ENCODE measurements around the gene EIF2S1. TPM values are rescaled to one million over a fixed set of nuclear protein-coding genes. Genes with fewer than 3 reads are reported as not detected.
A peak's percentile ranks its signal among the peaks of the same experiment; 100 is the strongest.

Gene EIF2S1
- total and polyA plus RNA-seq, 12 donors: 15.7 to 260 (median 74.0) TPM

- Histone ChIP-seq H3K9me3 (replicated peaks in 1 of 3) (no peaks in the 10 kb centered on the region), H3K4me1 (replicated peaks in 1 of 2) (peaks cover 0 to 7% of the 10 kb centered on the region in 2 donors), H3K27ac (peak overlapping the region in 2 of 5 donors; percentile 13 to 46), H3K27me3 (no peaks in the 10 kb centered on the region), H3K36me3 (replicated peaks in 1 of 2) (peaks cover 0 to 33% of the 10 kb centered on the region in 2 donors), H3K4me3 (no peak overlapping the region)
- intact Hi-C loops (cut with DNase I): no loop called here
- TF ChIP-seq POLR2A (IDR thresholded peaks at IDR 0.05): no peak
- no peak for TF ChIP-seq CTCF (IDR thresholded peaks at IDR 0.05)
- WGBS, 4 donors: 40 to 63% (median 44%) methylated on average over 2 of the region's 2 CpGs
- DNase-seq: no peak
Observed at GRCh38 chr14:67387195-67387594, 27.1 kb downstream of the EIF2S1 start.

GRCh38 chr14:67389275-67389674, 29.1 kb downstream of the EIF2S1 start:
- H3K27me3 ChIP-seq: no peaks in the 10 kb centered on the region
- peaks cover 0 to 7% of the 10 kb centered on the region in 2 donors for H3K4me1 ChIP-seq (replicated peaks in 1 of 2)
- no peak overlapping the region for H3K27ac ChIP-seq
- no peak overlapping the region for H3K4me3 ChIP-seq
- no peaks in the 10 kb centered on the region for H3K9me3 ChIP-seq (replicated peaks in 1 of 3)
- TF ChIP-seq POLR2A (IDR thresholded peaks at IDR 0.05) (no peak), CTCF (IDR thresholded peaks at IDR 0.05) (no peak)
- H3K36me3 ChIP-seq (replicated peaks in 1 of 2): peaks cover 0 to 12% of the 10 kb centered on the region in 2 donors
- no peak for DNase-seq
- intact Hi-C loops (cut with DNase I): no loop called here
- WGBS, 4 donors: 67 to 75% (median 71%) methylated on average over 3 of the region's 3 CpGs

- WGBS, 4 donors: 75 to 85% (median 79%) methylated on average over 1 of the region's 1 CpG
- Histone ChIP-seq H3K4me3 (no peak overlapping the region), H3K27me3 (no peaks in the 10 kb centered on the region), H3K27ac (no peak overlapping the region), H3K9me3 (replicated peaks in 1 of 3) (no peaks in the 10 kb centered on the region), H3K4me1 (replicated peaks in 1 of 2) (peaks cover 0 to 7% of the 10 kb centered on the region in 2 donors), H3K36me3 (replicated peaks in 1 of 2) (peaks cover 0 to 5% of the 10 kb centered on the region in 2 donors)
- no peak for DNase-seq
- TF ChIP-seq CTCF (IDR thresholded peaks at IDR 0.05) (no peak), POLR2A (IDR thresholded peaks at IDR 0.05) (no peak)
- intact Hi-C loops (cut with DNase I): no loop called here
Observed at GRCh38 chr14:67389811-67390534, 29.8 kb downstream of the EIF2S1 start.

GRCh38 chr14:67391268-67391667, 31.1 kb downstream of the EIF2S1 start:
- H3K9me3 ChIP-seq (replicated peaks in 1 of 3): no peaks in the 10 kb centered on the region
- TF ChIP-seq POLR2A (IDR thresholded peaks at IDR 0.05) (no peak), CTCF (IDR thresholded peaks at IDR 0.05) (no peak)
- DNase-seq: no peak
- H3K4me3 ChIP-seq: no peak overlapping the region
- H3K27me3 ChIP-seq: no peaks in the 10 kb centered on the region
- 51 to 70% (median 63%) methylated on average over 6 of the region's 6 CpGs for WGBS, 4 donors
- intact Hi-C loops (cut with DNase I): no loop called here
- H3K27ac ChIP-seq: peak overlapping the region in 1 of 5 donors; percentile 83
- no peaks in the 10 kb centered on the region for H3K36me3 ChIP-seq (replicated peaks in 1 of 2)
- peaks cover 0 to 7% of the 10 kb centered on the region in 2 donors for H3K4me1 ChIP-seq (replicated peaks in 1 of 2)
